ENCODE measurements around the gene TMEM132D. TPM values are rescaled to one million over a fixed set of nuclear protein-coding genes. Genes with fewer than 3 reads are reported as not detected.

TMEM132D gene
- total RNA-seq, 1 donor from 2014 or later, result not detected

GRCh38 chr12:129351481-129351880, 552.3 kb downstream of the TMEM132D start:
- no peak for DNase-seq (ENCODE audit: low spot score)

GRCh38 chr12:129339336-129339735, 564.5 kb downstream of the TMEM132D start:
- DNase-seq (ENCODE audit: low spot score), result no peak

- DNase-seq (ENCODE audit: low spot score), result no peak
These were observed 566.4 kb downstream of the TMEM132D start for GRCh38 chr12:129337413-129337812.

- DNase-seq (ENCODE audit: low spot score), result no peak
These were observed 568.1 kb downstream of the TMEM132D start for GRCh38 chr12:129335773-129336172.

GRCh38 chr12:129332286-129332685, 571.5 kb downstream of the TMEM132D start:
- no peak for DNase-seq (ENCODE audit: low spot score)

GRCh38 chr12:129331356-129332085, 572.3 kb downstream of the TMEM132D start:
- no peak for DNase-seq (ENCODE audit: low spot score)

- no peak for DNase-seq (ENCODE audit: low spot score)
These were observed 575.6 kb downstream of the TMEM132D start for GRCh38 chr12:129328235-129328634.

GRCh38 chr12:129325566-129325965, 578.3 kb downstream of the TMEM132D start:
- DNase-seq (ENCODE audit: low spot score), result no peak

- DNase-seq (ENCODE audit: low spot score), result no peak
These were observed 591.8 kb downstream of the TMEM132D start for GRCh38 chr12:129312048-129312447.

GRCh38 chr12:129310346-129310745, 593.5 kb downstream of the TMEM132D start:
- DNase-seq (ENCODE audit: low spot score), result no peak

GRCh38 chr12:129305851-129306250, 598.0 kb downstream of the TMEM132D start:
- DNase-seq (ENCODE audit: low spot score), result no peak

- DNase-seq (ENCODE audit: low spot score), result no peak
These were observed 599.3 kb downstream of the TMEM132D start for GRCh38 chr12:129304529-129304928.

GRCh38 chr12:129300011-129300410, 603.8 kb downstream of the TMEM132D start:
- DNase-seq (ENCODE audit: low spot score), result no peak

GRCh38 chr12:129298921-129299320, 604.9 kb downstream of the TMEM132D start:
- no peak for DNase-seq (ENCODE audit: low spot score)

- DNase-seq (ENCODE audit: low spot score), result no peak
These were observed 607.2 kb downstream of the TMEM132D start for GRCh38 chr12:129296671-129297070.

- DNase-seq (ENCODE audit: low spot score), result no peak
These were observed 609.0 kb downstream of the TMEM132D start for GRCh38 chr12:129294868-129295267.

GRCh38 chr12:129279771-129280170, 624.1 kb downstream of the TMEM132D start:
- no peak for DNase-seq (ENCODE audit: low spot score)

GRCh38 chr12:129276361-129277060, 627.3 kb downstream of the TMEM132D start:
- DNase-seq (ENCODE audit: low spot score), result no peak

- no peak for DNase-seq (ENCODE audit: low spot score)
These were observed 633.9 kb downstream of the TMEM132D start for GRCh38 chr12:129269756-129270495.

GRCh38 chr12:129258781-129259318, 645.0 kb downstream of the TMEM132D start:
- DNase-seq (ENCODE audit: low spot score), result no peak

- no peak for DNase-seq (ENCODE audit: low spot score)
These were observed 646.3 kb downstream of the TMEM132D start for GRCh38 chr12:129257524-129257923.

GRCh38 chr12:129246630-129247029, 657.2 kb downstream of the TMEM132D start:
- DNase-seq (ENCODE audit: low spot score), result no peak

Measured in mucosa of gallbladder (tissue), 1 donor.